Activated T-cell treated with anti-CD3 and anti-CD28 coated beads, Interleukin-2, amount 50 U/mL, for 48 hours (primary cell): Measurements from ENCODE around the gene DPP10.
"Not testable (repeated sequence)": the region's sequence is repeated elsewhere in the genome, so short reads cannot be mapped to it uniquely, and the experiment has no call there.

Experiments used
- DNase-seq, 2 experiments: peaks; one replicate each; pipeline ENCODE4 v3.0.0-alpha.2; 2020

Gene DPP10

DNA sequence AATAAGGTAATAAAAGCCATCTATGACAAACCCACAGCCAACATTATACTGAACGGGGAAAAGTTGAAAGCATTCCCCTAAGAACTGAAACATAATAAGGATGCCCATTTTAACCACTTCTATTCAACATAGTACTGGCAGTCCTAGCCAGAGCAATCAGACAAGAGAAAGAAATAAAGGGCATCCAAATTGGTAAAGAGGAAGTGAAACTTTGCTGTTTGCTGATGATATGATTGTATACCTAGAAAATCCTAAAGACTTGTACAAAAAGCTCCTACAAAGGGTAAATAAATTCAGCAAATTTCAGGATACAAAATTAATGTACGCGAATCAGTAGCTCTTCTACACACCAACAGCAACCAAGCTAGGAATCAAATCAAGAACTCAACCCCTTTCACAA, 579.6 kb downstream of the DPP10 start:
- DNase-seq, result not testable (repeated sequence)

DNA sequence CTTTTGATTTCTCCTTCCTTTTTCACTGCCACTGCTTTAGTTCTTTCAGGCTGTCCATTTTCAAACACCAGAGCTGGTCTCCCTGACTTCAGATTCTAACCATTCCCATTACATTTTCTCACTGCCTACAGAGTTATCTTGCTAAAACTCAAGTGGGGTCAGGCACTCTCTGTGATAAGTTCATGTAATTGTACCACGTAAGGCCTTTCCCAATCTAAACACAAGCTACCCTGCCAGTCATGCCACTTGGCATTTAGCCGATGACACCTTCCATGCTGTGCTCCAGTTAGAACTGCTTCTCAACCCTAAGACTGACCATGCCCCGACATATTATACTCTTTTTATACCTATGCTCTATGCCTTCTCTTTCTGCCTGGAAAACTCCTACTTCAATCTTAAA, 592.4 kb downstream of the DPP10 start:
- DNase-seq, result no peak

DNA sequence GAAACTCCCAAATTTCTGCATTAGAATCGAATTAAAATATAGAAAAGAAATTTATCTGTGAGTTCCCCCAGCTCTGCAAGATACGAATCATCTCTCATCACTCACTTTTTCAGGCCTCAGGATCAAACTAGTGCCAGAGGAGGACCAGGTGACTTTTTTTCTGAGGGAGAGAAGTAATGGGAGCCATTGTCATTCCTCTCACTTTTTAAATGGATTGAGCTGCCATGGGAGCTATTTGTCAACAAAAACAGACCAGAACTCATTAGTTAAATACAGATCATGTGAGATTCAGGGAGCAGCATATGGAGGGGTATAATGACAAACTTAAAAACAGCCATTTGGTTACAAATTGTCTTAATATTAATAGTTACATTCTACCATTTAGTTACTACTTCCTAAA, 594.4 kb downstream of the DPP10 start:
- DNase-seq, result no peak

DNA sequence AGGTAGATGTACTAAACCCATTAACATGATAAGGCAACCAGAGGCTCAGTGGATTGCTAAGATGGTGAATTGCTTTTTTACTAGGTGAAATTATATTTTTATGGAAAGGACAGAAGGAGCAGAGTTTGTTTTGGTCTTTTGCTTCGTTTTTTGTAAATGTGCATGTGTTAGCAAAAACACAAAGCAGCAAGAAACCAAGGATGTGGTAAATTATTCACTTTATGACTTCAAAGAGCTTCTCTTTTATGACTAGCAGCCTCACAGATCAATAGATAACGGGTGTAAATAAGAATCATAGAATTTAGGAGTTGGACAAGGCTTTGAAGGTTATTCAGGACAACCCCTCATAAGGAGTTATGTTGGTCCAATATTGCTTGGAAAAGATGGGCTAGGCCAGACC, 615.0 kb downstream of the DPP10 start:
- no peak for DNase-seq

DNA sequence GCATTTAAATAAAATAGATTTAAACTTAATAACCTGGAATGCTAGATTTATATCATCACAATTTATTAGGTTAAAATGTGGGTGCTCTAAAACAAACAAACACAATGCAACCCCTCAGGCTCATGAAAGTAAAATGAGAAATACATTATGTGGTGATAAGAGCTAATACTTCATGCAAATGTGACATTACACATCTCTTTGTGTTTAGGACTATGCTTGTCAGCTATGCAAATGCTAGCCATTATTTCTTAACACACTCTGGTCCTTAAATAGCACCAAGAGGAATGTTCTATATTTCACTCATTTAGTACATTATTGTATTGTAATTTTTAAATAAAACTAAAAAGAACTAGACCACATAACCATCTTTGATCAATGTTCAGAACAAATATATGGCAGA, 627.6 kb downstream of the DPP10 start:
- no peak for DNase-seq

DNA sequence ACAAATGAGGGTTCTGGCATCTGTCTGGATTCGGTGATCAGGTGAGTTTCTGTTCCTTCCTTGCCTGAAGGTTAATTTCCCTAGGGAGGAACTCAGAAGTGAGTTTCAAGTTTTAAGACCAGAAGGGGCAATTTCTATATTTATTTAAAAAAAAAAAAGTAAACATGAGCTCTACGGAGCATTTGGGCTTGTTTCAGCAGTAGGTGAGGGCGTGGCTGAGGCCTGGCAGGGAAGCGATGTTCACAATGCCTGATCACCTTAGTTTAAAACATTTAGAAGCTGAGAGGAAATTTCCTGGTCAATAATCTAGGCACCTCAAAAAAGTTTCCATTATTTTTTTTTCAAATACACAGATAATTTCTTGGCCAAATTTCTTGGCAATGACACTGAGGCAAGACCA, 629.1 kb downstream of the DPP10 start:
- no peak for DNase-seq

DNA sequence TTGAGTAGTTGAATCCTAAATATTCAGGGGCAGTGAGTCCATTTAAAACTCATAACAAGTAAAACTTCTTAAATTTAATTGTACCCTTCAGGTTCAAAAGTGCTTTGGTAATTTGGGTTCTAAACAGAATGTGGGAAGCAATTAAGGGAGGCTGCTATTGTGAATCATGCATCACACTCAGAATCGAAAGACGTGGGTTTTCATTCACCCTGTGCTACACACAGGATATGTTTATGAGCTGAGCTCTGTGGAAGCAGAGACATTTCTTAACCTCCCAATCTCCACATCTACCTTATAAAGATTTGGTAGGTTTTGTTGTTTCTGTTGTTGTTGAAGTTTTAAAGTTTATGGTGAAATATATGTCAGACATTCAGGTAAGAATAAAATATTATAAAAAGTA, 633.4 kb downstream of the DPP10 start:
- DNase-seq, result no peak

DNA sequence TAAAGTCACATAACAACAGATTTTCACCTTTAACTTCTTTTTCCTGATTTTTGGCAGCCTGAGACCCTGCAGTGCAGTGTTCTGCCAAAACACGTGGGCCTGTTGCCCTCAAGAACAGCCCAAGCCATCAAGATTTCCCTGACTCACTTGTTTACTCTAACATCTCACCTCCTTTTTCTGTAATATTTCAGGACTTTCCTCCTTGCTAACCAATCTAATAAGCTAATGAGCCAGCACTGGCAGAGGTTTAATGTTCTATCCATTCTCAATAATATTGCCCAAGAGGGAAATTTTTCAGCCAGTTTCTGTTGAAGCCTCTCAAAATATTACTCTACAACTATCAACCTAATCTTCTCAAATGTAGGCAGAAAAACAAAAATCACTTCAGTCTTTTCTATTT, 635.2 kb downstream of the DPP10 start:
- no peak for DNase-seq

DNA sequence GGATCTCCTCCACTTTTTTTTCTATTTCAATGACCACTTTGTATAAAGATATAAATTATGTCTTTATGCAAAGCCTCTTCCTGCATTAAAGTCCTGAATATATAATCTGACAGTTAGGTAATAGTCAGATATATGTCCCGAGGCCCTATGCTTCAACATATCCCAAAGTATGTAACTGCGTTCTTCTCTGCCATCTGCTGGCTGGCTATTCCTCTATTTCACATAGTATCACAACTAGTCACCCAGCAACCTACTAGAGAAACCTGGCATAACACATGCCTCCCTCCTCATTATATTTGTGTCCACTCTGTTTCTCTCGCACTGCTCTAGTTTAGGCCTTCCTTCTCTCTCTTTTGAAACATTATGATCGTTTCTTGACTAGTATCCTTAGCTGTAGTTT, 640.8 kb downstream of the DPP10 start:
- DNase-seq, result no peak

DNA sequence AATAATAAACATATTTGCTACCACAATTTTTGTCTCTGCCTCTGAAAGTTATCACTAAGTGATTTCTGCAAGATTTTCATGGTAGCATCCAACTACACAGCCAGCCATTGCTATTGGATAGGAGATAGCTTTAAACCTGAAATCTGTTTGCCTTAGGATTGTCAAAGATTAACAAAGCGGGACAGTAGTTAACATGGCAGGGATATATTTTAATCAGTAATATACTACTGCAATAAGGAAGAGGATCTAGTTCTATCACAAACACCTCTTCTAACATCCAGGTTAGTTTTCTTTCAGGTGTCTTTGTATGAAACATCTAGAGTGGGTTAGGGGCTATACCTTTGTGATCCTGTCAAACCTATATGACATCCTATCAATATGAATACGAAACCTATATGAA, 641.3 kb downstream of the DPP10 start:
- DNase-seq, result no peak

DNA sequence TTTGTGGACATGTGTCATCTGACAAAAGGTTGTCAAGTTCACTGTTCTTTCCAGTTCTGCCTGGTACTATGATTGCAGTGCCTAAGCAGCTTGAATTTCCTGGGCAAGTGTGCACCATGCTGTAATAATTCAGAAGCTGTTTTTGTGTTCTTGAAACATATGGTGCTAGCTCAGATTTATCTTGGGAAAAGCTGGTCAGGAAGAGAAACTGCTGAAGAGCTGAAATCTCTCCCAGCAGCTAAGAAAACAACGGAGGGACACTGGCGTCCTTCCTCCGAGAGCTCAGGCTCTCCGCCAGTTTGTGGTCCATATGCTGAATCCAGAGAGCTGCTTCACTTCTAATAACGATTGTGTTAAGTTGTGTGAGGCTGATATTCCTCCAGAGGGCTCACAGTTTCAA, 642.0 kb downstream of the DPP10 start:
- DNase-seq, result no peak

DNA sequence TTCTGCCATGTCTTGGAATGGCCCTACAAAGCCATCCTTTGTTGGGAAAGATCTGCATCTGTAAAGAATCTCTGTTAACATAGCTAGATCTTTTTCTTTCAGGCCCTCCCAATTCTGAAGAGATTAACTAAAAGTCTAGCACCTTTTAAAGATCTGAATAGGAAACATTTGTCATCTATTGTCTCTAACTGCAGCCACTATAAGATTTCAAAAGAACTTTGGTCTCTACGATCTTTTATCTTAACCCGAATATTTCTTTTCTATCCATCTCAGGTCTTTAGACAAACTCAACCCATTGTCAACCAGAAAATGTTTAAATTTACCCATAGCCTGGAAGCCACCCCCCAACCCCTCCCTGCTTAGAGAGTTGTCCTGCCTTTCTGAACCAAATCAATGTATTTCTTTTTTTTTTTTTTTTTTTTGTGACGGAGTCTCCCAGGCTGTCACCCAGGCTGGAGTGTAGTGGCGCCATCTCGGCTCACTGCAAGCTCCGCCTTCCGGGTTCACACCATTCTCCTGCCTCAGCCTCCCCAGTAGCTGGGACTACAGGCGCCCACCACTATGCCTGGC, 643.7 kb downstream of the DPP10 start:
- DNase-seq, result not testable (repeated sequence)

DNA sequence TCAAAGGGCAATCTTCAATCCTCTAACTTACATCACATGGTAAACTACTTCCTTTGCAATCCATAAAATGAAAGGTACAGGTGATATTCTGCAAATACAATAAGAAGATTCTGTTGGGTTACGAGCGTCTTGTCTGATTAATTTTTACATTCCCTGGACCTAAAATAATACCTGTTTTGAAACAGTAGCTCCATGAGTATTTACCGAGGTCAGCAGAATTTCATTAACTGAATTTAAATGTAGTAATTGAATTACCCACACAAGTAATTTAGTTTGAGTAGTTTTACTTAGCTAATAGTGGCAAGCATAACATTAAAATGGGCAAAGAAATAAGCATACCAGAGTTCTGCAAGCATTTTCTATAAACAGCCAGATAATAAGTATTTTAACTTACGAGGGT, 652.0 kb downstream of the DPP10 start:
- no peak for DNase-seq

DNA sequence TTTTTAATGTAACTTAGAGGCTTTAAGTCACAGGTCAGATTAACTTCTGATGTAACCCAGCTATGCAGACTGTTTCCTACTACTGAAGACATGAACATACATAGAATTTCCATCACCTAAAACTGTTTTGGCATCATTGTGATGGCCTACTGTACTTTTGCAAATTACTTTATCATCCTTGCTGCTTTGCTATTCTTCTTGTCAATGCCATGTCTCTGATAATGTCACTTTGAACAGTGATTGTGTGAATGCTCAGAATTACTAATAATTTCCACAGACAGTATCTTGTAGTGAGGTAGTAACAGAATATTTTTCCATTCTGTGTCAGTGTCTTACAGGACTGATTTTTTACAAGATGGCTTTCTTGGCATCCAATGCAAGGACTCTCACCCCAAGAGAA, 663.5 kb downstream of the DPP10 start:
- no peak for DNase-seq

DNA sequence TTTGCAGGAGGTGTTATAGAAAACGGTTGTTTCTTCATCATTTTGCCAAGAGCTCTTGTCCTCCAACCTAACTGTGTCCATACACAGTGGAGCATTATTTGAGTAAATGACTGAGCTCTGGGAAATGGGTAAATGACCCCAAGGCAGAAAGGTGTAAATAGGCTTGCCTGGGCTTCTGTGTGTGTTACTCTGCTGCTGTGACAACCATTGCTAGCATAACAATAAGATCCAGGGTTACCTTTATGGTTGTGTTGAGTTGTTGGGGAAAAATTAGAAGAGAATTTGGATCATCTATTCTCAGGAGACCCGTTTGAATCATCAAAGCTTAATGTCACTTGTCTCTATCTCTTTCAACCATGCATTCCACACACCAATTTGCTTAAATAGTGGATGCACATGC, 672.7 kb downstream of the DPP10 start:
- DNase-seq, result no peak

DNA sequence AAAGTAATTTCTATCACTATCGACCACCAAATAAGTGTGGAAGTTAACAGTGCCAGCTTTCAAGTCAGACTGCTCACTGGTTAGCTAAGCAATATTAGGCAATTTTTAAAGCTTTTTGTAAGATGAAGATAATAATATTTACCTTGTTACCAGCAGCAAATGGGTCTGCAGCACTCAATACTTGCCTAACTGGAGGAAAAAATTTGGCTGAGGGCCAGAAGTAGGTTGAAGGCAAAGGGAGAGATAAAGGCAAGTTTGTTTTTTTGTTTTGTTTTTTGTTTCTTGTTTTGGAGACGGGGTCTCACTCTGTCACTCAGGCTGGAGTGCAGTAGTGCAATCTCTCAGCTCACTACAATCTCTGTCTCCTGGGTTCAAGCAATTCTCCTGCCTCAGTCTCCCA, 675.9 kb downstream of the DPP10 start:
- DNase-seq, result no peak

DNA sequence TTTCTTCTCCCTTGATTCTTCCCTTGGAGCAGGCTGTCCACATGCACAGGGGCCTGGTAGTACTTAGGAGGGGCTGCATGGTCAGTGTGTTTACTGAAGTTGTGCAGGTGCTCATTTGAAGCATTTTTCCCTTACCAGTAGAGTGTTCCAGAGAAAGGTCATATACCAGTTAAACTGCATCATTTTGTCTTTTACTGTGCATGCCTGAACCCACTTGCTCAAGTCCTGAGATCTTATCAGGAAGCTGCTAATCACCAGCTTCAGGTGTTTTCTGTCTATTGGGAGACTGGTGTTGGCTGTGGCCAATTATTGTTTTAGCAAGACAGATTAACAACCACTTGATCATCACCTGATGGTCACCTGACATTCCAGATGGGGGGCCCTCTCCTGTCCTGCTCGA, 676.6 kb downstream of the DPP10 start:
- DNase-seq, result no peak

DNA sequence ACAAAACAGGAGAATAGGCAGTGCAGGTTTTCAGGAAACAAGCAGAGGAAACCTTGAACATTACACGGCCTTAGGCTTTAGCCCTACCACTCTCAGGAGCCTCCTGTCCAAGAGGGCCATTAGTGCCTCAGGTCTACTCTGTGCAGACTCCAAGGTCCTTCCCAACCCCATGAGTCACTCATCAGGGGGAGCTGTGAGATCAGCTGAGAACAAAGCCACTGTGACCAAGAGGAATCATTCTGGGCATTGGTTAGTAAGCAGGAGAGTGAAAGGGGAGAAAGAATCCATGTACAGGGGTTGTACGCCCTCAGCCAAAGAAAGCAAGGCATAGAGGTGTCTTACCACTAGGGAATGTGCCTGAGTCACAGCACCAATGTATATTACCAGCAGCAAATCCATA, 680.3 kb downstream of the DPP10 start:
- DNase-seq, result no peak

DNA sequence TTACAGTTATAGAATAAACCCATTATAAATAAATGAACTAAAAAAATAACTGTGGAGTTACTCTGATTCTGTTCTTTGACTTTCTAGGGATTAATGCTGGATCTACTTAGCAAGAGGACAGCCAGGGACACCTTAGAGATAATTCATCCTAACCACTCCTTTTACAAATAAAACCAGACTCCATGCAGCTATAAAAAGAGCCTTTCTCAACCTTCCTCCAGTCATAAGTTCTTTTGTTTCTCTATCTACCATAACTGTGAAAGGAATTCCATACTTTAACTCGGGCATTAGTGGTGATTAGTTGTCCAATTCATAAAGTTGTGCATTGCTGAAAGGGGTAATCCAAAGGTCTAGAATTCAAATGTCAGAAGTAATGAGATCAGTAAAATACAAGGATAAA, 682.4 kb downstream of the DPP10 start:
- DNase-seq, result no peak

DNA sequence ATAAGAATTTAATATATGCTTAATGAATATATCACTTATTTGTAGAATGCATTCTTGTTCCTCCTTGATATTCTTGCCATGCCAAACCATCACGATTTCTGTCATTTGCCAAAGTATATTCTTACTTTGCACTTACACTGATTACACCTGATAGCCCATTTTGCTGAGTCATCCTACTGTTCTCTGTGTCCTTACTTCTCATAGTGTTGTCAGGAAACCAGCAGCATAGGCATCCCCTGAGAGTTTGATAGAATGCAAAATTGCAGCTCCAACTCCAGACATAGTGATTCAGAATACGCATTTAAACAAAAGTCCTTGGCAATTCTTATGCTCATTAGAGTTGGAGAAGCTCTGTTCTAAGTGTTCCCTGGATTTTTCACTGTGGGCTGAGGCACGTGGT, 687.1 kb downstream of the DPP10 start:
- no peak for DNase-seq

DNA sequence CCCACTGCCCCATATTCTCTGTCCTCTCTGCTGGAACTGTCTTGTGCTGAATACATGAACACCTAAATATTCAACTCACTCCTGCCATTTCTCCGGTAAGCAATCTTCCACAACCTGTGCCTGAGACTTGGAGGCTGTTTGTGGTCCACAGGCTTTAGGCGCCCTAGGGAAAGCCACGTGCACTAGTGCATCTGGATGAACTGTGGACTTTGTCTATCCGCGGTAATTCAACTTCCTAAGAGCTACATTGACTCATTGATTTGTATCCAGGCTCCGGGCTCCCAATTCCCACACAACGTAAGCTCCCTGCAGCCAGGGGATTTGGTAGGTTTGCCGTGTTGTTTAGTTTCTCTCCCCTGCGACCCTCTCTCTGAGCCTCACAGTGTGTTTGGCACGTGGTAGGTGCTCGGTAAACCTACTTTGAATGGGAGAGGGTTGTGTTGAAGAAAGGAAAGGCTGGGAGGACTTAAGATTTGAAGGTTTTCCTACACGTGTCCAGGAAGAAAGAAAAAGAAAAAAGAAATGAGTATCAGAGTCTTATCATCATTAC, 718.2 kb downstream of the DPP10 start:
- no peak for DNase-seq

DNA sequence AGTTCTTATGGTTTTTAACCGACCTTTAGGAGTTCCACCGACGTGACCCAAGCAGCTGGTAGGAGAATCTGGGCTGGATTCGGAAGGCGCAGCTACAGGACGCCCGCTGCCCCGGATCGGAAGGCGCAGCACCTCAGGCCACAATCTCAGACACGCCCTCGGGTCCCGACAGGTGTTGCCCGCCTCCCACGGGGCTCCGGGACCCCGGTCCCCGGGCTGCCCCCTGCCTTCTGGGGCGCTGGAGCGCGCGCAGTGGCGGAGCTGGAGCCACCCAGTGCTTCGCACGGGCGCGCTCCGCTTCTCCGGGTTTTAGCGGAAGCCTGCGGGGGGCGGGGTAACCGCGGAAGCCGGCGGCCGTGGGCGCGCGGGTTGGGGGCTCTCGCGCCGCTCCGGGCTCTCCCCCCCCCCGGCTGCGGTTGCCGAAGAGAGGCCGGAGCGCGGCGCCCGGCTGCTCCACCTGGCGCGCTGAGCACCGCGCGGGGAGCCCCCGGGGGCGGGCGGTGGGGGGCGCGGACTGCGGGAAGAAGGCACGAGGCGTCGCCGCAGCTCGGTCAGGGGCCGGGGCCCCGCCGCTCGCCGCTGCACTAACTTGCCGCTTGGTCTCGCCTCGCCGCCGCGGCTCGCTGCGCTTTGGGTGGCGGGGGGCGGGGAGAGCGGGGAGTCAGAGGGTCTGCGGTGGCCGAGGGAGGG, 718.8 kb downstream of the DPP10 start:
- peak in 1 of 2 experiments; percentile 12 for DNase-seq

DNA sequence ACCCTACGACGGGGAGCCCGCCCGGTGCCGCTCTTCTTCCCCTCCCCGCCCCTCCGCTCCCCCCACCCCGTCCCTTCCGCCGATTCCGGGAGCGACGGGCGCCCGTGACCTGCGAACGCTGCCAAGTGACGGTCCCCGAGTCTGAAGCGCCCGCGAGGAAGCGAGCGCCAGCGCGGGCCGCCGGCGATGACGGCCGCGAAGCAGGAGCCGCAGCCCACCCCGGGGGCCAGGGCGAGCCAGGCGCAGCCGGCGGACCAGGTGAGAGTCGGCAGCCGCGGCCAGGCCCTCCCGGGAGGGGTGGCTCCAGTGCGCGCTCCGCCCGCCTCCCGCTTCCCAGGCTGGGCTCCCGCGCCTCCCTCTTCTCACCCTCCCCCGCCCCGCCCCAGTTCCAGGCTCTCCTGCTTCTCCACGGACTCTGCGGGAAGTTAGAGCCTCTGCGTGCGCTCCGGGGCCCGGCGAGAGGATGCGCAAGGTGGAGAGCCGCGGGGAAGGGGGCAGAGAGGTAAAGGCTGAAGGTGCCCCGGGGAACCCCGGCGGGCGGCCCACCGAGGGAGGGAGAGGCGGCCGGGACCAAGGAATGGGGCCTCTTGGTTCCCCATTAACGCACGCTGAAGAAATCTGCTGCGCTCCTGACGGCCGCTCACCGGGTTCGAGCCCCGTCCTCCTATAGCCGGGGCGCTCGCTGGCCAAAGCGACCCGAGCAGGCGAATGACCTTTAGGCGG, 719.5 kb downstream of the DPP10 start:
- DNase-seq, result no peak
